Measurements from ENCODE around the gene NIPSNAP2.
"Not testable (repeated sequence)": the region's sequence is repeated elsewhere in the genome, so short reads cannot be mapped to it uniquely, and the experiment has no call there.

The NIPSNAP2 gene

GRCh38 chr7:55975988-55976633, 11.7 kb downstream of the NIPSNAP2 start:
- no peak for DNase-seq (ENCODE audit: low read depth, low spot score)

GRCh38 chr7:55977831-55978230, 13.4 kb downstream of the NIPSNAP2 start:
- DNase-seq (ENCODE audit: low read depth, low spot score), result no peak

DNA sequence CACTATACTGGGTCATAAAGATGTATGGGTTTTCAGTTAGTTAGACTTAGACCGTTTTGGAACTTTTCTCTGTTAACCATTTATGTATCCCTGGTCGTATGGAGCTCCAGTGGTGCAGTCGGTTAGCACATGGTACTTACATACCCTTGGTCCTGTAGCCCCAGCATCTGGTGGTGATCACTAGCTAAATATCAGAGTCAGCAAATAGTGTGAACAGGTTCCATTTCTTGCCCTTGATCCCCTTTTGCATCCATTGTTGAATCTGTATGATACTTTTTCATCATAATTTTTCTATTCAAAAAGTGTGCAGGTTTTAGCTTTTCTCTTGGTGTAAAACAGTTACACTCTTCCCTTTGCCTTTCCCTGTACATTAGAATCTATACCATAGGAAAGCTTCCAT, 15.9 kb downstream of the NIPSNAP2 start:
- no peak for DNase-seq (ENCODE audit: low read depth, low spot score)

DNA sequence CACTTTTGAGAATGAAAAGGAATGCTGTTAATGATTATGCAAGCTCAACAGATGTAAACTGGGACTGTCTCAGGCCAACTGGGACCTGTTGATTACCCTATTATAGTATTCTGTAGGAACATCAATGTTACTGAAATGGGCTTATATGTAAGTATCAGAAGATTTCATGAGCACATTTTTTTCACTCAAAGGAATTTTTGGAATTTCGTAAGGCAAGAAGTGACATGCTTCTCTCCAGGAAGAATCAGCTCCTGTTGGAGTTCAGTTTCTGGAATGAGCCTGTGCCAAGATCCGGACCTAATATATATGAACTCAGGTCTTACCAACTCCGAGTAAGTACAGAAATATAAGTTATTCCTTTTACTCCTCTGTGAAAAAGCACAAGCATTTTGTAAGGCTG, 19.2 kb downstream of the NIPSNAP2 start:
- DNase-seq (ENCODE audit: low read depth, low spot score), result no peak

- no peak for DNase-seq (ENCODE audit: low read depth, low spot score)
These were observed 28.0 kb downstream of the NIPSNAP2 start for GRCh38 chr7:55992346-55992745.

DNA sequence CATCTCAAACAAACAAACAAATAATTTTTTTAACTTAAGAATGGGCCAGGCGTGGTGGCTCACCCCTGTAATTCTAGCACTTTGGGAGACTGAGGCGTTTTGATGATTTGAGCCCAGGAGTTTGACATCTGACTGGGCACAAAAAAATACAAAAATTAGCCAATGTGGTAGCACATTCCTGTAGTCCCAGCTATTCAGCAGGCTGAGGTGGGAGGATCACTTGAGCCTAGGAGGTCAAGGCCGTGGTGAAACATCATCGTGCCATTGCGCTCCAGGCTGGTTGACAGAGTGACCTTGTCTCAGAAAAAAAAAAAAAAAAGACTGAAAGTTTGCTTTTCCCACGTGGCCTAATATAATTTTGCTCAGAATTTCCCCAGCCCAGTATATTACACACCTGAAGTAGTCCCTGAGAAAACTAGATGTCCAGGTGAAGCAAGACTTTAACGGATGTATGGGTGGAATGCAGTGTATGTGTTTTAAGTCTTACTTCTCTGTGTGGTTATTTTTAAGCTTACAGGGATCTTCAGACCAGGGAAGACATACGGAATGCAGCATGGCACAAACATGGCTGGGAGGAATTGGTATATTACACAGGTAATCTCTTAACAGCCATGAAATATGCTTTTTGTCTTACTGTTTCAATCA, 32.6 kb downstream of the NIPSNAP2 start:
- DNase-seq (ENCODE audit: low read depth, low spot score), result no peak

DNA sequence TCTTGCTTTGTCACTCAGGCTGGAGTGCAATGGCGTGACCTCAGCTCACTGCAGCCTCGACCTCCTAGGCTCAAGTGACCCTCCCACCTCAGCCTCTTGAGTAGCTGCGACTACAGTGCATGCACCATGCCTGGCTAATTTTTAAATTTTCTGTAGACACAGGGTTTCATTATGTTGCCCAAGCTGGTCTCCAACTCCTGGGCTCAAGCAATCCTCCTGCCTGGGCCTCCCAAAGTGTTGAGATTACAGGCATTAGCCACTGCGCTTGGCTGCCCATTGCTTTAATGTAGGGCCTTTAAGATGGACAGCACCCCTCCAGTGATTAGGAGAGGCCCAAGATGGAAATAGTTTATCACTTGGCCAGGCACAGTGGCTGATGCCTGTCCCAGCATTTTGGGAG, 39.4 kb downstream of the NIPSNAP2 start:
- DNase-seq (ENCODE audit: low read depth, low spot score), result no peak

DNA sequence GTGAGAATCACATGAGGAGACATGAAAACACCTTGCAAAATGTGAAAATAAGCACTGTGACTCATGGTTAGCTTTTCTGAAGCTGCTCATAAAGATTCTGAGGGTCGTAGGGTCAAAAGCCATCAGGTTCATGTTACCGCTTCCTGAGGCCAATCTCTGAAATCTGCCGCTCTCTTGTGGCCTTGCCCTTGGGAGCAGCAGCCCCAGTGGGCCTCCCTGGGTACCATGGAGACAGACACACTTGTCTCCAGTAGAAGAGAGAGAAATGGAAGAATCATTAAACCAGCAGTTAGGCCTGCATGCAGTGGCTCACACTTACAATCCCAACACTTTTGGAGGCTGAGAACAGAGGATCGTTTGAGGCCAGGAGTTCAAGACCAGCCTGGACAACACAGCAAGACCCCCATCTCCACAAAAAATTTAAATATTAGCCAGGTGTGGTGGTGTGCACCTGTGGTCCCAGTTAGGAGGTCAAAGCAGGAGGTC, 42.8 kb downstream of the NIPSNAP2 start:
- no peak for DNase-seq (ENCODE audit: low read depth, low spot score)

DNA sequence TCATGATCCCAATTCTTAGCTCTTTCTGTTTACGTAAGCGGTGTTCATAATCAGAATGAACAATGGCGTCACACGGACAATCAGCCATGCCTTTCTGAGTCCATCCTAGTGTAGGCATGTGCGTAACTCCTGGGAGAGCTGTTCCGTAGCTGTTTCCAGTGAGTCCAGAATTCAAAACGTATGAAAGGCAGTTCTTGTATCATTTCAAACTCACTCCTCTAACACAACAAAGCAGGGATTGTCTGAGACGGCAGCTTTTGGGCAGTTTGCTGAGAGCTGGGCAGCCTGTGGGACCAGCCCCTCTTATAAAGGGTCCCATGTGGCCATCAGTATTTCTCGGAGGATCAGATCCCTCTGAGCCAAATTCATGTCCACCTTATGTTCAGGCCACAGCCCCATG, 43.5 kb downstream of the NIPSNAP2 start:
- no peak for DNase-seq (ENCODE audit: low read depth, low spot score)

GRCh38 chr7:56009695-56010094, 45.3 kb downstream of the NIPSNAP2 start:
- no peak for DNase-seq (ENCODE audit: low read depth, low spot score)

DNA sequence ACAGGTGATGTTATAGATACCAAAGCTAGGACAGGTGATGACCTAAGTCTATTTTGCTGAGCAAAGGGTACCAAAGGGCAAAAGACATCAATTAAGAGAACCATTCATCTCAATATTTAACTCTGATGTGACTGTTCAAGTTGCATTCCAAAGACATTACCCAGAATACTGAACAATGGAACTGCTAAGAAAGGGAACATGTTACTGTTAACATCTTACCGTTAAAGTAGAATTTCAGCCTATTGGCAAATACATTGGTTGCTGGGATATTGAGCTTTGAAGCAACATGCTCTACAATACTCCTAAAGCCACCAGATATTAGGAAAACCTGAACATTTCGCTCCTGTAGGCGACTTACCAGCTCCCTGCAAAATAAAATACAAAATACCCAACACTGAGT, 52.6 kb downstream of the NIPSNAP2 start:
- DNase-seq (ENCODE audit: low read depth, low spot score), result not testable (repeated sequence)

GRCh38 chr7:56019501-56019900, 55.1 kb downstream of the NIPSNAP2 start:
- DNase-seq (ENCODE audit: low read depth, low spot score), result no peak

GRCh38 chr7:56023500-56023899, 59.1 kb downstream of the NIPSNAP2 start:
- no peak for DNase-seq (ENCODE audit: low read depth, low spot score)

- no peak for DNase-seq (ENCODE audit: low read depth, low spot score)
These were observed 62.2 kb downstream of the NIPSNAP2 start for GRCh38 chr7:56026538-56026937.

- DNase-seq (ENCODE audit: low read depth, low spot score), result no peak
These were observed 64.7 kb downstream of the NIPSNAP2 start for GRCh38 chr7:56028942-56029630.

DNA sequence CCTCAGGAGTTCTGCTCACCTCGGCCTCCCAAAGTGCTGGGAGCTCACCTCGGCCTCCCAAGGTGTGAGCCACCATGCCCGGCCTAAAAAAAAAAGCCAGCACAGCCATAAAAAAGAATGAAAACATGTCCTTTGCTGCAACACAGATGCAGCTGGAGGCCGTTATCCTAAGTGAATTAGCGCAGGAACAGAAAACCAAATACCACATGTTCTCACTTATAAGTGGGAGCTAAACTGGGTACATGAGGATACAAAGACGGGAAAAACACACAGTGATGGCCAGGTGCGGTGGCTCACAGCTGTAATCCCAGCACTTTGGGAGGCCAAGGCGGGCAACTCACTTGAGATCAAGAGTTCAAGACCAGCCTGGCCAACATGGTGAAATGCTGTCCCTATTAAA, 66.0 kb downstream of the NIPSNAP2 start:
- no peak for DNase-seq (ENCODE audit: low read depth, low spot score)

DNA sequence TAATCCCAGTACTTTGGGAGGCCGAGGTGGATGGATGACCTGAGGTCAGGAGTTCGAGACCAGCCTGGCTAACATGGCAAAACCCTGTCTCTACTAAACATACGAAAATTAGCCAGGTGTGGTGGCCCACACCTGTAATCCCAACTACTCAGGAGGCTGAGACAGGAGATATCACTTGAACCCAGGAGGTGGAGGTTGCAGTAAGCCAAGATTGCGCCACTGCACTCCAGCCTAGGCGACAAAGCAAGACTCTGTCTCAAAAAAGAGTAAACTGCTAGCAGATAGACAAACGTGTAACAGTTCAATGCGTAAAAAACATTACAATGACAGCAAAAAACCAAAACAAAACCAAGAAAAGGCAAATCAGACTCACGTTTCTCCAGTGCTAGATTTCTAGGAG, 67.2 kb downstream of the NIPSNAP2 start:
- DNase-seq (ENCODE audit: low read depth, low spot score), result not testable (repeated sequence)

- DNase-seq (ENCODE audit: low read depth, low spot score), result not testable (repeated sequence)
These were observed 68.2 kb downstream of the NIPSNAP2 start for GRCh38 chr7:56032578-56032977.

GRCh38 chr7:56033671-56034432, 69.5 kb downstream of the NIPSNAP2 start:
- peak; percentile 44 for DNase-seq (ENCODE audit: low read depth, low spot score)

GRCh38 chr7:56040730-56041129, 76.3 kb downstream of the NIPSNAP2 start:
- no peak for DNase-seq (ENCODE audit: low read depth, low spot score)

GRCh38 chr7:56045758-56046157, 81.4 kb downstream of the NIPSNAP2 start:
- not testable (repeated sequence) for DNase-seq (ENCODE audit: low read depth, low spot score)

Data from activated naive CD8-positive, alpha-beta T cell treated with anti-CD3 and anti-CD28 coated beads, Interleukin-2, amount 50 U/mL, for 16 hours (primary cell).